HEK293 (cell line): Measurements from ENCODE around the gene HOGA1.

Experiments
- BCL11A ChIP-seq: fragments of 450-650 bp; formaldehyde crosslinking; IDR thresholded peaks from 2 replicates; pipeline ENCODE4 v1.5.1; 2016; ENCODE audit warnings: low read depth, missing biosample characterization, missing genetic modification characterization
- GLIS2 ChIP-seq: fragments of 450-650 bp; formaldehyde crosslinking; IDR thresholded peaks from 2 replicates; pipeline ENCODE4 v1.5.1; 2016; ENCODE audit warnings: missing biosample characterization, missing genetic modification characterization
- HOXC10 ChIP-seq: sonication (generic); formaldehyde crosslinking; IDR thresholded peaks from 2 replicates; pipeline ENCODE4 v1.8.1; 2023; ENCODE audit warnings: mild to moderate bottlenecking, missing genetic modification reagents
- KLF10 ChIP-seq: fragments of 450-650 bp; IDR thresholded peaks from 2 replicates; pipeline ENCODE4 v1.5.1; 2018; ENCODE audit warnings: missing biosample characterization, mild to moderate bottlenecking, missing genetic modification characterization
- KLF7 ChIP-seq: fragments of 450-650 bp; formaldehyde crosslinking; IDR thresholded peaks from 2 replicates; pipeline ENCODE4 v1.5.1; 2016; ENCODE audit warnings: missing biosample characterization, missing genetic modification characterization, borderline replicate concordance
- MZF1 ChIP-seq: fragments of 450-650 bp; formaldehyde crosslinking; IDR thresholded peaks from 2 replicates; pipeline ENCODE4 v1.5.1; 2017; ENCODE audit warnings: missing biosample characterization, missing genetic modification characterization, borderline replicate concordance
- REPIN1 ChIP-seq: fragments of 450-650 bp; formaldehyde crosslinking; IDR thresholded peaks from 2 replicates; pipeline ENCODE4 v1.5.1; 2017; ENCODE audit warnings: missing biosample characterization, missing genetic modification characterization, low read depth
- SETDB1 ChIP-seq: IDR thresholded peaks from one replicate; pipeline ENCODE4 v1.6.1; 2017; ENCODE audit warnings: mild to moderate bottlenecking, low read length, moderate library complexity, mixed read lengths; ENCODE audit not compliant: insufficient read length
- ZBTB1 ChIP-seq: fragments of 450-650 bp; formaldehyde crosslinking; IDR thresholded peaks from 2 replicates; pipeline ENCODE4 v1.5.1; 2016; ENCODE audit warnings: missing biosample characterization, missing genetic modification characterization
- ZBTB11 ChIP-seq: fragments of 450-650 bp; formaldehyde crosslinking; conservative IDR thresholded peaks from 2 replicates; pipeline ENCODE4 v1.5.1; 2016; ENCODE audit warnings: low read depth, missing biosample characterization, missing genetic modification characterization
- ZBTB17 ChIP-seq: fragments of 450-650 bp; formaldehyde crosslinking; IDR thresholded peaks from 2 replicates; pipeline ENCODE4 v1.5.1; 2016; ENCODE audit warnings: missing biosample characterization, missing genetic modification characterization
- ZBTB21 ChIP-seq: fragments of 450-650 bp; formaldehyde crosslinking; IDR thresholded peaks from 2 replicates; pipeline ENCODE4 v1.5.1; 2017; ENCODE audit warnings: missing biosample characterization, missing genetic modification characterization
- ZBTB26 ChIP-seq: fragments of 450-650 bp; formaldehyde crosslinking; optimal IDR thresholded peaks from 2 replicates; pipeline ENCODE3; 2016; ENCODE audit warnings: missing biosample characterization, mild to moderate bottlenecking, missing genetic modification characterization
- ZFP69B ChIP-seq: fragments of 450-650 bp; formaldehyde crosslinking; IDR thresholded peaks from 2 replicates; pipeline ENCODE4 v1.5.1; 2016; ENCODE audit warnings: missing biosample characterization, missing genetic modification characterization
- ZNF132 ChIP-seq: fragments of 450-650 bp; formaldehyde crosslinking; IDR thresholded peaks from 2 replicates; pipeline ENCODE4 v1.5.1; 2017; ENCODE audit warnings: missing biosample characterization, missing genetic modification characterization, borderline replicate concordance
- ZNF157 ChIP-seq: fragments of 450-650 bp; formaldehyde crosslinking; IDR thresholded peaks from 2 replicates; pipeline ENCODE4 v1.5.1; 2016; ENCODE audit warnings: missing biosample characterization, missing genetic modification characterization
- ZNF2 ChIP-seq: fragments of 450-650 bp; formaldehyde crosslinking; IDR thresholded peaks from 2 replicates; pipeline ENCODE4 v1.5.1; 2016; ENCODE audit warnings: missing biosample characterization, missing genetic modification characterization
- ZNF239 ChIP-seq: fragments of 450-650 bp; formaldehyde crosslinking; IDR thresholded peaks from 2 replicates; pipeline ENCODE4 v1.5.1; 2016; ENCODE audit warnings: missing biosample characterization, missing genetic modification characterization
- ZNF311 ChIP-seq: fragments of 450-650 bp; formaldehyde crosslinking; IDR thresholded peaks from 2 replicates; pipeline ENCODE4 v1.5.1; 2017; ENCODE audit warnings: missing biosample characterization, missing genetic modification characterization, borderline replicate concordance
- ZNF433 ChIP-seq: fragments of 450-650 bp; formaldehyde crosslinking; IDR thresholded peaks from 2 replicates; pipeline ENCODE4 v1.5.1; 2016; ENCODE audit warnings: missing biosample characterization, missing genetic modification characterization, low read depth
- ZNF473 ChIP-seq: fragments of 450-650 bp; formaldehyde crosslinking; IDR thresholded peaks from 2 replicates; pipeline ENCODE4 v1.5.1; 2017; ENCODE audit warnings: missing biosample characterization, missing genetic modification characterization
- ZNF501 ChIP-seq: fragments of 450-650 bp; formaldehyde crosslinking; IDR thresholded peaks from 2 replicates; pipeline ENCODE4 v1.5.1; 2016; ENCODE audit warnings: missing biosample characterization, missing genetic modification characterization
- ZNF510 ChIP-seq: fragments of 450-650 bp; formaldehyde crosslinking; IDR thresholded peaks from 2 replicates; pipeline ENCODE4 v1.5.1; 2018; ENCODE audit warnings: mild to moderate bottlenecking, missing genetic modification characterization, missing biosample characterization; ENCODE audit not compliant: insufficient replicate concordance
- ZNF549 ChIP-seq: fragments of 450-650 bp; IDR thresholded peaks from 2 replicates; pipeline ENCODE4 v1.5.1; 2018; ENCODE audit warnings: missing biosample characterization, missing genetic modification characterization, mild to moderate bottlenecking, inconsistent platforms, moderate library complexity
- ZNF571 ChIP-seq: fragments of 450-650 bp; formaldehyde crosslinking; IDR thresholded peaks from 2 replicates; pipeline ENCODE4 v1.5.0; 2017; ENCODE audit warnings: missing biosample characterization, missing genetic modification characterization
- ZNF621 ChIP-seq: fragments of 450-650 bp; formaldehyde crosslinking; IDR thresholded peaks from 2 replicates; pipeline ENCODE4 v1.5.1; 2017; ENCODE audit warnings: missing biosample characterization, missing genetic modification characterization
- ZNF623 ChIP-seq: fragments of 450-650 bp; formaldehyde crosslinking; IDR thresholded peaks from 2 replicates; pipeline ENCODE4 v1.5.1; 2016; ENCODE audit warnings: missing biosample characterization, missing genetic modification characterization
- ZNF658 ChIP-seq: fragments of 450-650 bp; formaldehyde crosslinking; IDR thresholded peaks from 2 replicates; pipeline ENCODE4; 2016; ENCODE audit warnings: missing biosample characterization, missing genetic modification characterization
- ZNF76 ChIP-seq: fragments of 450-650 bp; formaldehyde crosslinking; IDR thresholded peaks from 2 replicates; pipeline ENCODE4; 2016; ENCODE audit warnings: low read depth, missing biosample characterization, missing genetic modification characterization, borderline replicate concordance
- ZNF777 ChIP-seq: fragments of 450-650 bp; formaldehyde crosslinking; IDR thresholded peaks from 2 replicates; pipeline ENCODE4 v1.5.1; 2017; ENCODE audit warnings: missing biosample characterization, missing genetic modification characterization, borderline replicate concordance
- ZNF791 ChIP-seq: fragments of 450-650 bp; formaldehyde crosslinking; IDR thresholded peaks from 2 replicates; pipeline ENCODE4 v1.5.1; 2016; ENCODE audit warnings: missing biosample characterization, missing genetic modification characterization
- ZNF792 ChIP-seq: fragments of 450-650 bp; formaldehyde crosslinking; IDR thresholded peaks from 2 replicates; pipeline ENCODE4 v1.5.1; 2016; ENCODE audit warnings: missing biosample characterization, missing genetic modification characterization
- ZNF837 ChIP-seq: fragments of 450-650 bp; formaldehyde crosslinking; IDR thresholded peaks from 2 replicates; pipeline ENCODE4 v1.5.1; 2016; ENCODE audit warnings: missing biosample characterization, missing genetic modification characterization
- ZSCAN18 ChIP-seq: fragments of 450-650 bp; formaldehyde crosslinking; IDR thresholded peaks from 2 replicates; pipeline ENCODE4 v1.5.1; 2016; ENCODE audit warnings: missing biosample characterization, missing genetic modification characterization
- ZXDB ChIP-seq: fragments of 450-650 bp; formaldehyde crosslinking; IDR thresholded peaks from 2 replicates; pipeline ENCODE4 v1.5.1; 2016; ENCODE audit warnings: missing biosample characterization, missing genetic modification characterization
- TF ChIP-seq, protein P1 (sequence below): fragments of 450-650 bp; formaldehyde crosslinking; IDR thresholded peaks from 2 replicates; pipeline ENCODE4 v1.5.1; 2016; ENCODE audit warnings: missing biosample characterization, missing genetic modification characterization

HOGA1 gene

GRCh38 chr10:97640174-97640867 is 56.1 kb downstream of the HOGA1 start, which contains the start of gene PI4K2A (continued):
- TF ChIP-seq ZBTB21 (no peak), ZNF473 (no peak), ZFP69B (tag by site-specific recombination) (no peak), HOXC10 (CRISPR knock-in tag) (no peak), ZBTB1 (tag by site-specific recombination) (no peak), BCL11A (tag by site-specific recombination) (no peak), ZNF2 (tag by site-specific recombination) (peak; percentile 52; the same call in 1 of the 2 replicates), MZF1 (tag by site-specific recombination) (no peak), ZNF791 (tag by site-specific recombination) (no peak), ZNF658 (no peak), ZNF571 (no peak), ZNF311 (no peak), ZNF132 (tag by site-specific recombination) (no peak), SETDB1 (peak; percentile 50), ZNF433 (tag by site-specific recombination) (no peak), KLF10 (tag by site-specific recombination) (peak; percentile 73; the same call in 1 of the 2 replicates), ZSCAN18 (tag by site-specific recombination) (no peak), ZNF157 (tag by site-specific recombination) (no peak), ZNF549 (tag by site-specific recombination) (no peak), ZNF239 (tag by site-specific recombination) (no peak), ZNF76 (tag by site-specific recombination) (no peak), ZBTB26 (tag by site-specific recombination) (peak; percentile 95), REPIN1 (tag by site-specific recombination) (no peak), ZNF501 (tag by site-specific recombination) (no peak), ZXDB (tag by site-specific recombination) (0 out of 2 replicates have a peak, but pooled peaks have one; percentile 36), ZNF837 (no peak), ZNF621 (tag by site-specific recombination) (peak; percentile 96), ZBTB11 (tag by site-specific recombination) (no peak), ZNF792 (tag by site-specific recombination) (no peak), ZNF510 (tag by site-specific recombination) (no peak), KLF7 (tag by site-specific recombination) (no peak), GLIS2 (tag by site-specific recombination) (no peak), ZNF777 (tag by site-specific recombination) (no peak), ZNF623 (tag by site-specific recombination) (no peak), ZBTB17 (tag by site-specific recombination) (peak; percentile 95)
- TF ChIP-seq, protein P1, sequence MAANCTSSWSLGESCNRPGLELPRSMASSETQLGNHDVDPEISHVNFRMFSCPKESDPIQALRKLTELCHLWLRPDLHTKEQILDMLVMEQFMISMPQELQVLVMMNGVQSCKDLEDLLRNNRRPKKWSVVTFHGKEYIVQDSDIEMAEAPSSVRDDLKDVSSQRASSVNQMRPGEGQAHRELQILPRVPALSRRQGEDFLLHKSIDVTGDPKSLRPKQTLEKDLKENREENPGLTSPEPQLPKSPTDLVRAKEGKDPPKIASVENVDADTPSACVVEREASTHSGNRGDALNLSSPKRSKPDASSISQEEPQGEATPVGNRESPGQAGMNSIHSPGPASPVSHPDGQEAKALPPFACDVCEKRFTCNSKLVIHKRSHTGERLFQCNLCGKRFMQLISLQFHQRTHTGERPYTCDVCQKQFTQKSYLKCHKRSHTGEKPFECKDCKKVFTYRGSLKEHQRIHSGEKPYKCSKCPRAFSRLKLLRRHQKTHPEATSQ (tag by site-specific recombination): no peak
